ENCODE data around the gene ETV4. TPM values are rescaled to one million over a fixed set of nuclear protein-coding genes. Genes with fewer than 3 reads are reported as not detected.

Gene ETV4
- total RNA-seq, 1 experiment from 2014 or later = 147 TPM

DNA sequence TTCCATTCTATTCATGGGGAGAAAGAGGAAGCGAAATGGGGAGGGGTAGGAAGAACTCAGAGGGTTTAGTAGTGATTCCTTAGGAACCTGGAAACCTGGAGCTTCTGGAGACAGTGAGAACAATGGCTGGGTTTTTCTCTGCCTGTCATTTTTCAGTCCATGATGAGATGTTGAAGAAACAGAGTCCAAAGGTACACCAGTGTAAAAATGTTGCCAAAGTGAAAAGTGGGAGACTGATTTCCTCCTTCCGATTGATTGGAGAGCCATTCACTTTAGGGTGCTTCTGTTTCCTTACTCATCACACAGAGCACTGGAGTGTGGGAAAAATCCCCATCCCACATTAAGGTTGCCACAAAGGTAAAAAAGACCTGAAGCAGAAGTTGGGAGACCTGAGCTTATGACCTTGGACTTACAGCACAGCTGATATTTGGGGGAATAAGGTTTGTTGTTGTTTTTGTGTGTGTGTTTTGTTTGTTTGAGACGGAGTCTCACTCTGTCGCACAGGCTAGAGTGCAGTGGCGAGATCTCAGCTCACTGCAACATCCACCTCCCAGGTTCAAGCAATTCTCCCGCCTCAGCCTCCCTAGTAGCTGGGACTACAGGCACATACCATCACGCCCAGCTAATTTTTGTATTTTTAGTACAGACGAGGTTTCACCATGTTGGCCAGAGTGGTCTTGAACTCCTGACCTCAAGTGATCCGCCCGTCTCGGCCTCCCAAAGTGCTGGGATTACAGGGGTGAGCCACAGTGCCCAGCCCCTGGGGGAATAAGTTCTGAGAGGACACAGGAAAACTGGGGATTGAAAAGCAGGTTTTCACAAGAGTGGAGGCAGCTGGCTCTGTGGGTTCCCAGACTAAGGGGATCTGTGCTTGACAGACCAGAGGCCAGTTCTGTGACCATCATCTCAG is 63.8 kb downstream of the ETV4 start:
- Histone ChIP-seq H3K79me2 (ENCODE audit: low read length) (peaks cover 35% of the 10 kb centered on the region), H4K20me1 (ENCODE audit: low read length) (no peaks in the 10 kb centered on the region), H3K27me3 (ENCODE audit: low read length) (no peaks in the 10 kb centered on the region), H3K4me1 (ENCODE audit: insufficient read depth, low read length) (peaks cover 17% of the 10 kb centered on the region; the same call in 1 of the 2 replicates), H3K9me3 (ENCODE audit: low read length) (no peaks in the 10 kb centered on the region), H3F3A (ENCODE audit: low read length, unreplicated experiment) (no peaks in the 10 kb centered on the region), H3K27ac (ENCODE audit: low read length) (no peak overlapping the region), H2AFZ (ENCODE audit: low read length) (peak overlapping the region; percentile 34; the same call in 1 of the 2 replicates), H3K9me2 (replicated peaks; ENCODE audit: low read length) (no peaks in the 10 kb centered on the region), H3K36me3 (ENCODE audit: low read depth, low read length) (no peaks in the 10 kb centered on the region; the same call in 1 of the 2 replicates), H3K9ac (ENCODE audit: low read length) (no peak overlapping the region), H3K4me2 (ENCODE audit: low read length) (no peak overlapping the region), H3K4me3 (ENCODE audit: low read length) (no peak overlapping the region)
- intact Hi-C loops (cut with micrococcal nuclease) = loop anchor here (2.0 kb wide), 1 partner anchor 88 kb away; no protein-coding TSS in a partner anchor
- ChIA-PET POLR2A (ENCODE audit: unreplicated experiment) (interaction anchor here (1.7 kb wide), 1 partner anchor 114 kb away, joined by 9 read pairs; no protein-coding TSS in a partner anchor), CTCF (interaction anchor here (0.7 kb wide), 1 partner anchor 90 kb away, joined by 4 read pairs; no protein-coding TSS in a partner anchor)
- BruUV-seq (replicated peaks) = no TSS peak
- TF ChIP-seq EZH2 (IDR thresholded peaks at IDR 0.05; ENCODE audit: low read length, unreplicated experiment) (no peak), EZH2phosphoT487 (IDR thresholded peaks at IDR 0.05; ENCODE audit: borderline replicate concordance, low read length) (no peak), CTCF (conservative IDR thresholded peaks at IDR 0.05; ENCODE audit: low read depth, low read length) (no peak)
- no peak for ATAC-seq
- DNase-seq = no peak

DNA sequence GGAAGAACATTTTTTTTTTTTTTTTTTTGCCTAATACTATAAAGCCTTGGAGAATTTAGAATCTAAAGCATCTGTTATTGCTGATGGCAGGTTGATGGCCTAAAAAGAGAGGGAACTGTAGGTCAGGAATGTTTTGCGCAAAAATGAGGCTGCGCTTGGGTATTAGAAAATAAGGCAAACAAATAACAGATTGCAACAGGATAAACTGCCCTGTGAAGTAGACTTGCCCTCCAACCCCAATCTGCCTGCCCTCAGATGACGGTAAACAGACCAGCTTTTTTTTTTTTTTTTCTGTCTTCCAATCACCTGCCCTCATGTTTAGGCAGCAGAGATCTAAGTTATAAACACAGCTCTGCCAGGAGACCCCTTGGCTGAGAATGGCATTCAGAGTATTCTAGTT is 66.2 kb downstream of the ETV4 start:
- Histone ChIP-seq H3K4me3 (ENCODE audit: low read length) (no peak overlapping the region), H3K9me2 (replicated peaks; ENCODE audit: low read length) (no peaks in the 10 kb centered on the region), H3K27me3 (ENCODE audit: low read length) (no peaks in the 10 kb centered on the region), H3K79me2 (ENCODE audit: low read length) (peaks cover 11% of the 10 kb centered on the region), H3K9me3 (ENCODE audit: low read length) (no peaks in the 10 kb centered on the region), H3K4me2 (ENCODE audit: low read length) (no peak overlapping the region), H3F3A (ENCODE audit: low read length, unreplicated experiment) (no peaks in the 10 kb centered on the region), H4K20me1 (ENCODE audit: low read length) (no peaks in the 10 kb centered on the region), H3K9ac (ENCODE audit: low read length) (no peak overlapping the region), H3K4me1 (ENCODE audit: insufficient read depth, low read length) (peaks cover 6% of the 10 kb centered on the region; the same call in 1 of the 2 replicates), H3K27ac (ENCODE audit: low read length) (no peak overlapping the region), H3K36me3 (ENCODE audit: low read depth, low read length) (no peaks in the 10 kb centered on the region; the same call in 1 of the 2 replicates), H2AFZ (ENCODE audit: low read length) (no peak overlapping the region)
- intact Hi-C loops (cut with micrococcal nuclease) = no loop called here
- ChIA-PET POLR2A (ENCODE audit: unreplicated experiment) (no interaction called here), CTCF (interaction anchor here (0.6 kb wide), 1 partner anchor 63 kb away, joined by 3 read pairs; no protein-coding TSS in a partner anchor)
- DNase-seq = no peak
- ATAC-seq = no peak
- no peak for TF ChIP-seq EZH2 (IDR thresholded peaks at IDR 0.05; ENCODE audit: low read length, unreplicated experiment)
- TF ChIP-seq EZH2phosphoT487 (IDR thresholded peaks at IDR 0.05; ENCODE audit: borderline replicate concordance, low read length) = no peak
- TF ChIP-seq CTCF (conservative IDR thresholded peaks at IDR 0.05; ENCODE audit: low read depth, low read length) = no peak
- no TSS peak for BruUV-seq (replicated peaks)

Other genes with a start within 250 kb of the ETV4 start
- 14.3 and 19.8 TPM in 2 replicates for gene ARL4D, start 147.3 kb downstream of the ETV4 start, total RNA-seq (2014; rRNA removed)
- 34.5 and 41.9 TPM in 2 replicates for gene DHX8, start 62.4 kb downstream of the ETV4 start, total RNA-seq (2014; rRNA removed)
- gene MEOX1, start 115.6 kb upstream of the ETV4 start, total RNA-seq (2014; rRNA removed) = 0.84 TPM in 1 of 2 replicates, not detected in the other
- gene SOST, start 212.5 kb upstream of the ETV4 start, total RNA-seq (2014; rRNA removed) = not detected in 2 replicates
- gene DUSP3, start 232.6 kb upstream of the ETV4 start, total RNA-seq (2014; rRNA removed) = 48.6 and 50.7 TPM in 2 replicates
- gene CFAP97D1, start 234.1 kb upstream of the ETV4 start, total RNA-seq (2014; rRNA removed) = 0.12 and 0.29 TPM in 2 replicates